Epithelial cell of proximal tubule (primary cell): ENCODE measurements around the gene RUNX2. TPM values are rescaled to one million over a fixed set of nuclear protein-coding genes. Genes with fewer than 3 reads are reported as not detected.

Experiments
- DNase-seq: peaks from one replicate; pipeline ENCODE4 v3.0.0-alpha.2; 2011; ENCODE audit warnings: low read depth
- H3K4me3 ChIP-seq: 2 replicates; pipeline ENCODE4 v1.5.1; 2011; ENCODE audit warnings: low read depth, mild to moderate bottlenecking, low read length
- CTCF ChIP-seq: conservative IDR thresholded peaks from 2 replicates; pipeline ENCODE4 v1.5.1; 2012; ENCODE audit warnings: low read depth, mild to moderate bottlenecking, low read length
- total RNA-seq: library from RNA; depleted of rRNA; stranded (reverse); fragments of >200 nt; gene quantifications from 2 replicates; pipeline ENCODE4 v1.2.3, GENCODE V29; 2015

RUNX2 gene
- total RNA-seq, 1 donor from 2014 or later, result 13.1 TPM

DNA sequence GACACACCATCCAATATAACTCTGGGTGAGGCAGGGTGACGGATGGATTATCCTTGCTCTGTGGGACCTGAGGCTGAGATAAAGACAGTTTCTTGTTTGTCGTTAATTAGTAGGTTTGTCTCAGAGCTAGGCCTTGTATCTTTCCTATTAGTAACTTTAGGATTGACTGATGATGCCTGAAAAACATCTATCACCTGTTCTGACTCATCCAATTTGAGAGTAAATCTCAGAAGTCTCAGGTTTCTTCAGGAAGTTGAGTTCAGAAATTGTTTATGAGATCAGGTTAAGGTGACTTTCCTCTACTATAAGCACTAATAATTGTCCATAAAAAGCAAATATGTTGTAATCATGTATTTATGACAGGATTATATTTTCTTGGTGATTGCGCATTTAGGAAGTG, 179.1 kb downstream of the RUNX2 start:
- H3K4me3 ChIP-seq, result no peak overlapping the region
- TF ChIP-seq CTCF, result no peak
- DNase-seq, result no peak

DNA sequence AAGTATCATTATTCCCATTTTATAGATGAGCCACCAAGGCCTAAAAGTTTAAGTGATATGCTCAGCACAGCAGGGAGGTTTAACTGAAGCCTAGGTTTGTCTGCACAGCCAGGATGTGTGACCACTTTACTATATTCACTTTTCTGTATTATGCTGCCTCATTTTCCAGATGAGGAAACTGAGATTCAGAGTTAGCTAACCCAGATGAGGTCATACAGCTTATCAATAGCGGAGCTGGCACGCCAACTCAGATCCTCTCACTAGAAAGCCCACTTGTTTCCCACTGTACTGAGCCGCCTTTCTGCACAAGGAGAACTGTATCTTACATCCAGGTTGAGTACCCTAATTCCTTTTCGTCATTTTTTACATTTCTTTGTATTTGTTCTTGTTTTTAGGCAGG, 181.3 kb downstream of the RUNX2 start:
- no peak overlapping the region for H3K4me3 ChIP-seq
- no peak for DNase-seq
- no peak for TF ChIP-seq CTCF

DNA sequence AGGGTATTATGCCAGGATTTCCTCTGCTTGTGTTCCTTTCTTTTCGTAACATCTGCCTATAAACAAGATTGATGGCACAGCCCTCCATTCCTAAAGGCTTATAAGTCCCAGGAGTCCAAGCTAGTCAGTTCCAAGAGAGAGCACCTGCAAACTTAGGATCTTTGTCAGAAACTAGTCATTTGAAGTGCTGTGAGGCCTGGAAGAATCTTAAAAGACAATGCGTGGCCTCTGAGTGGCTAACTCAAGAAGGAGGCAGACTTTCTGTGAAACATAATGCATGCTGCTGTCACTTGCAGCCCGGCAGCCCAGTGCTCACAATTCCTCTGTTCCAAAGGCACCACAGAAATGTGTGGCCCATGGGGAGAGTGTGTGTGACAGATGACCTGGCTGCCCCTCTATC, 184.6 kb downstream of the RUNX2 start:
- DNase-seq, result no peak
- H3K4me3 ChIP-seq, result no peak overlapping the region
- no peak for TF ChIP-seq CTCF

GRCh38 chr6:45513213-45513618, 185.1 kb downstream of the RUNX2 start:
- TF ChIP-seq CTCF, result no peak
- no peak for DNase-seq
- no peak overlapping the region for H3K4me3 ChIP-seq

GRCh38 chr6:45513843-45514242, 185.7 kb downstream of the RUNX2 start:
- DNase-seq, result no peak
- no peak overlapping the region for H3K4me3 ChIP-seq
- no peak for TF ChIP-seq CTCF

DNA sequence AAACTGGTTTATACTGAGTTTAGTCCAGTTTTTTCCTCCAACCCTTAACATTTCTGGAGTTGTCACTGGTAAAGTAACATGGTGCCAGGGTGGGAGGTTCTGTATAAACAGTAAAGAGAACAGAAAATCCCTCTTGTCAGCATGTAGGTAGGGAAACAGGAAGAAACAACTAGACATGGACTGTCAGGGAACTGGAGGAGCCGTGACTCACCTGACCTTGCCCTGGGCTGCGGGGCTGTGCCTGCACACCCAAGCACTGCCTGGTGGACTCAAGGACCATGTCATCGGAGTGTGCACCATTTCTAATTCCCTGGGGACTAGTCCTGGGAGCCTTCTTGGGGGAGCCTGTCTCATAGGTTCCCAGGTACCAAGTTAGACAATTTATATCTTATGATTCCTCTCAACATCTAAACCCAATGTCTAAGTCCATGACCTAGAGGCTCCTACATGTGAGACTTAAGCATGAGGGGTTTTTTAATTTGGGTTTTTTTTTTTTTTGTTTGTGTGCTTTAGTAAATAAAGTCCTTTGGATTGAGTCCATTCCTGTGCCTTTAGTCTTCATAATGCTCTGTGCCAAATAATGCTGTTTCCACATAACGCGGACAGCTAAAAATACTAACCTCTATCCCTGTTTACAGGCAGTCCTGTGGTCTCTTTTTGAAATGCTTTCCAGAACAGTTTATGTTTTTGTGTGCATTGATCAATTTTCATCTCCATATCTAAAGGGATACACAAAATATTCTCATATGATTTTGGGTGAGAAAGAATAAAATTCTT, 186.5 kb downstream of the RUNX2 start:
- no peak for DNase-seq
- TF ChIP-seq CTCF, result no peak
- no peak overlapping the region for H3K4me3 ChIP-seq
